H1 (cell line): ENCODE results near the gene TRAF3IP3. TPM values are rescaled to one million over a fixed set of nuclear protein-coding genes. Genes with fewer than 3 reads are reported as not detected.

Experiments used
- JUN ChIP-seq: IDR thresholded peaks from 2 replicates; pipeline ENCODE4 v1.6.1; 2011; ENCODE audit warnings: low read depth, mild to moderate bottlenecking, improper control_type of control experiment, low read length
- KDM1A ChIP-seq: fragments of 200-600, 300-600 bp; sonication (generic); IDR thresholded peaks from 2 replicates; pipeline ENCODE4 v1.7.1; 2016; ENCODE audit warnings: mild to moderate bottlenecking, low read length, borderline replicate concordance
- KDM4A ChIP-seq: IDR thresholded peaks from one replicate; pipeline ENCODE4 v1.7.1; 2012; ENCODE audit warnings: low read depth, mild to moderate bottlenecking, moderate library complexity, low read length, inconsistent platforms; ENCODE audit not compliant: severe bottlenecking
- POLR2AphosphoS5 ChIP-seq: IDR thresholded peaks from 2 replicates; pipeline ENCODE4 v1.6.1; 2011; ENCODE audit warnings: low read depth, low read length
- RAD21 ChIP-seq, 2 experiments: IDR thresholded peaks in 1 of 2; conservative IDR thresholded peaks in 1 of 2; 2 replicates each; pipeline ENCODE4 v1.6.1; 2011; ENCODE audit warnings: low read depth in 2 of 2, low read length in 2 of 2, improper control_type of control experiment in 1 of 2, inconsistent platforms in 1 of 2, mild to moderate bottlenecking in 1 of 2, moderate library complexity in 1 of 2
- SAP30 ChIP-seq: fragments of 300-600 bp; sonication (generic); IDR thresholded peaks from 2 replicates; pipeline ENCODE4 v1.7.1; 2012; ENCODE audit warnings: low read length, moderate library complexity, mild to moderate bottlenecking, inconsistent platforms; ENCODE audit not compliant: insufficient read depth, insufficient replicate concordance
- SP4 ChIP-seq: IDR thresholded peaks from 2 replicates; pipeline ENCODE4 v1.6.1; 2012; ENCODE audit warnings: low read length, inconsistent platforms
- SUZ12 ChIP-seq: fragments of 200-600 bp; sonication (generic); IDR thresholded peaks from 2 replicates; pipeline ENCODE4 v1.6.1; 2012; ENCODE audit warnings: mild to moderate bottlenecking, inconsistent platforms, low read length, moderate library complexity, mixed read lengths
- TBP ChIP-seq: IDR thresholded peaks from 2 replicates; pipeline ENCODE4 v1.6.1; 2011; ENCODE audit warnings: low read depth, low read length, improper control_type of control experiment
- polyA plus RNA-seq, 7 experiments: library from polyadenylated mRNA; depleted of rRNA in 3 of 7; stranded (reverse) in 5 of 7; unstranded in 2 of 7; fragments of >200 nt in 5 of 7; fragments of 200-250 nt in 2 of 7; gene quantifications; 1 replicate in 5 of 7; 2 replicates in 1 of 7; 4 replicates in 1 of 7; pipeline versions ENCODE4 v1.2.1 to v1.2.3, GENCODE V29; 2011 to 2013; ENCODE audit warnings: missing spikeins in 2 of 7, mixed read lengths in 2 of 7
- total RNA-seq: library from RNA; stranded (reverse); fragmentation: NEBNext Ultra II Directional; extraction: Animal tissue kit (Norgen Biotek cat#: 25700); gene quantifications from 2 replicates; pipeline ENCODE4 v1.2.1, GENCODE V29; 2021

Gene TRAF3IP3
- total and polyA plus RNA-seq, 2 of the 8 experiments (the other 6 are each of a cell fraction or from before 2014, with no cell fraction given) = not detected

GRCh38 chr1:209752890-209753289 lies 3.0 kb upstream of the TRAF3IP3 start (continued):
- TF ChIP-seq RAD21 (IDR thresholded peaks at IDR 0.05 in 1 of 2, conservative IDR thresholded peaks at IDR 0.05 in 1 of 2; ENCODE audit: low read depth in 2 of 2, low read length in 2 of 2) (no peak), KDM1A (no peak), SP4 (no peak), SAP30 (no peak), JUN (no peak), KDM4A (no peak), POLR2AphosphoS5 (no peak), TBP (no peak), SUZ12 (no peak)
